ENCODE results near the gene TMEM135. TPM values are rescaled to one million over a fixed set of nuclear protein-coding genes. Genes with fewer than 3 reads are reported as not detected.
"Not testable (repeated sequence)": the region's sequence is repeated elsewhere in the genome, so short reads cannot be mapped to it uniquely, and the experiment has no call there.

The TMEM135 gene
- 38.1 TPM for total RNA-seq (ENCODE audit: unreplicated experiment)
- long read RNA-seq, partial matches to known transcripts: 0 of 10 reads
- long read RNA-seq, other reads (novel, unspliced or antisense): 3 of 10 reads

DNA sequence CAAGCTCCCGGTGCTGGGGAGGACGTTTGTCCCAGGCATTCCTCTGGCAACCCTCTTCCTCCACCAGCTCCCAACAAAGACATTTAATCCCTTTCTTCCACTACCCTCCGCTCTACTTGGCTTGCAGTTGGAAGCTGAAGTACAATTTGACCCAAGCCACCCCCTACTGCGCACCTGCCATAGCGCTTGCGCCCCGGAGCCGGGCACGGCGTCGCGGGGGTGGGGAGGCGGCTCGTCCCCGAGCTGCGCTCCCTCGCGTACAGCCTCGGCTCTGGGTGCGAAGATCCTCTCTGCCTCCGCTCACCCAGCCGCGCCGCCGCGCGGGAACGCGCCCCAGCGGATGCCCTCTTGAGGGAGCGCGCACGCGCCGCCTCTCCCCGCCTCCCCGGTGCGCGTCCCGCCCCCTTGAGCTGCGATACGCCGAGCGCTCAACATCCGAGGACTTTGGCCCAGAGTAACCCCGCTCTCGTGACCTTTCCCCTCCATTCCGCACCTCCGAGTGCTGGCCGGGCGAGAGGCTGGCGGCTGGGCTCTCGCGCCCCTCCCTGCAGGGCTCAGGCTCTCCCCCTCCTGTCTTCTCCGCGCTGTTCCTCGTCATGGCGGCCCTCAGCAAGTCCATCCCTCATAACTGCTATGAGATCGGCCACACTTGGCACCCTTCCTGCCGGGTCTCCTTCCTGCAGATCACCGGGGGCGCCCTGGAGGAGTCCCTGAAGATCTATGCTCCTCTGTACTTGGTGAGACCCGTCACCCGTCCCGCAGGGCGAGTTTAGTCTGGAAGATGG, at the start of gene TMEM135:
Gene TMEM135 (plus strand): TSS at position 485 of the 785 bp plus-strand sequence. CDS start 112 bp downstream, at position 597.
- Mint-ChIP-seq H3K9me3 (ENCODE audit: unreplicated experiment) (no peaks in the 10 kb centered on the region), H3K36me3 (ENCODE audit: unreplicated experiment) (no peaks in the 10 kb centered on the region), H3K4me3 (ENCODE audit: unreplicated experiment) (peak within 1 kb of the TSS; percentile 93), H3K27me3 (ENCODE audit: unreplicated experiment) (peaks cover 2% of the 10 kb centered on the region), H3K4me1 (ENCODE audit: low read depth, unreplicated experiment) (peaks cover 17% of the 10 kb centered on the region), H3K27ac (ENCODE audit: unreplicated experiment) (peak within 1 kb of the TSS; percentile 87)
- peak; percentile 96 for DNase-seq
- TF ChIP-seq CTCF (IDR thresholded peaks at IDR 0.05; ENCODE audit: partially characterized antibody, unreplicated experiment): no peak

GRCh38 chr11:86988351-86988881, 49.3 kb upstream of the TMEM135 start:
- H3K4me1 Mint-ChIP-seq (ENCODE audit: low read depth, unreplicated experiment): peaks cover 7% of the 10 kb centered on the region
- H3K36me3 Mint-ChIP-seq (ENCODE audit: unreplicated experiment): no peaks in the 10 kb centered on the region
- no peak overlapping the region for H3K27ac Mint-ChIP-seq (ENCODE audit: unreplicated experiment)
- no peak for DNase-seq
- H3K9me3 Mint-ChIP-seq (ENCODE audit: unreplicated experiment): peaks cover 2% of the 10 kb centered on the region
- H3K27me3 Mint-ChIP-seq (ENCODE audit: unreplicated experiment): no peaks in the 10 kb centered on the region
- TF ChIP-seq CTCF (IDR thresholded peaks at IDR 0.05; ENCODE audit: partially characterized antibody, unreplicated experiment): no peak
- H3K4me3 Mint-ChIP-seq (ENCODE audit: unreplicated experiment): no peak overlapping the region

DNA sequence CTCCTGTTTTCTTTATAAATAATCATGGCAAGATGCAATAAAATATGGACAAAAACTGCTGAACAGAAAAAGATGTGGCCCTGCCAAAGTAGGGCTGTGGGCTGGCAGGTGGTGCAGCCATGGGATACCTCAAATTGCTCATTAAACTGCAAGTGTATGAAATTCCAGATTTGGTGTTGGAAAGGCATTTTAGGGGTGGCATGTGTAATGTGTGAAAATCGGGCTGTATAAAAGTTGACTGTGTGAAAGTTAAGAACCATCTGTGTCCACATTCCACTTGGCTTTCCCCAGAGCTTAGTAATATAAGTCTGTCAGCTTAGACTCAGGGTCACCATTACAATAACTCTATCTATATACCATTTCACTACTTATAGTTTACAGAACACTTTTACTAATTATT, 47.7 kb upstream of the TMEM135 start:
- DNase-seq: no peak
- no peak for TF ChIP-seq CTCF (IDR thresholded peaks at IDR 0.05; ENCODE audit: partially characterized antibody, unreplicated experiment)
- Mint-ChIP-seq H3K4me3 (ENCODE audit: unreplicated experiment) (no peak overlapping the region), H3K9me3 (ENCODE audit: unreplicated experiment) (peaks cover 2% of the 10 kb centered on the region), H3K36me3 (ENCODE audit: unreplicated experiment) (no peaks in the 10 kb centered on the region), H3K27ac (ENCODE audit: unreplicated experiment) (no peak overlapping the region), H3K4me1 (ENCODE audit: low read depth, unreplicated experiment) (peaks cover 7% of the 10 kb centered on the region), H3K27me3 (ENCODE audit: unreplicated experiment) (no peaks in the 10 kb centered on the region)

GRCh38 chr11:86990515-86990914, 47.2 kb upstream of the TMEM135 start:
- H3K4me1 Mint-ChIP-seq (ENCODE audit: low read depth, unreplicated experiment): peaks cover 7% of the 10 kb centered on the region
- H3K4me3 Mint-ChIP-seq (ENCODE audit: unreplicated experiment): no peak overlapping the region
- DNase-seq: no peak
- H3K27me3 Mint-ChIP-seq (ENCODE audit: unreplicated experiment): no peaks in the 10 kb centered on the region
- no peaks in the 10 kb centered on the region for H3K36me3 Mint-ChIP-seq (ENCODE audit: unreplicated experiment)
- TF ChIP-seq CTCF (IDR thresholded peaks at IDR 0.05; ENCODE audit: partially characterized antibody, unreplicated experiment): no peak
- peaks cover 2% of the 10 kb centered on the region for H3K9me3 Mint-ChIP-seq (ENCODE audit: unreplicated experiment)
- H3K27ac Mint-ChIP-seq (ENCODE audit: unreplicated experiment): no peak overlapping the region

GRCh38 chr11:86991341-86991740, 46.4 kb upstream of the TMEM135 start:
- no peak for DNase-seq
- Mint-ChIP-seq H3K9me3 (ENCODE audit: unreplicated experiment) (peaks cover 2% of the 10 kb centered on the region), H3K27ac (ENCODE audit: unreplicated experiment) (no peak overlapping the region), H3K27me3 (ENCODE audit: unreplicated experiment) (no peaks in the 10 kb centered on the region), H3K4me1 (ENCODE audit: low read depth, unreplicated experiment) (peaks cover 7% of the 10 kb centered on the region), H3K36me3 (ENCODE audit: unreplicated experiment) (no peaks in the 10 kb centered on the region), H3K4me3 (ENCODE audit: unreplicated experiment) (no peak overlapping the region)
- TF ChIP-seq CTCF (IDR thresholded peaks at IDR 0.05; ENCODE audit: partially characterized antibody, unreplicated experiment): no peak

GRCh38 chr11:86992340-86992739, 45.4 kb upstream of the TMEM135 start:
- H3K27me3 Mint-ChIP-seq (ENCODE audit: unreplicated experiment); H3K9me3 Mint-ChIP-seq (ENCODE audit: unreplicated experiment); DNase-seq; H3K4me1 Mint-ChIP-seq (ENCODE audit: low read depth, unreplicated experiment); H3K4me3 Mint-ChIP-seq (ENCODE audit: unreplicated experiment); H3K36me3 Mint-ChIP-seq (ENCODE audit: unreplicated experiment); H3K27ac Mint-ChIP-seq (ENCODE audit: unreplicated experiment): not testable (repeated sequence)
